K562 (cell line): ENCODE results near the gene ARHGAP35. TPM values are rescaled to one million over a fixed set of nuclear protein-coding genes. Genes with fewer than 3 reads are reported as not detected.

Experiments
- CTBP1 ChIP-seq: fragments of 450-650 bp; IDR thresholded peaks from 2 replicates; pipeline ENCODE4 v1.6.1; 2016; ENCODE audit warnings: borderline replicate concordance
- FOSL1 ChIP-seq: fragments of 200-800 bp; sonication (Bioruptor generic); conservative IDR thresholded peaks from 2 replicates; pipeline ENCODE4 v1.6.1; 2016; ENCODE audit warnings: missing genetic modification characterization, missing compliant biosample characterization
- GATA2 ChIP-seq: sonication (generic); formaldehyde crosslinking; IDR thresholded peaks from 2 replicates; pipeline ENCODE4 v1.4.0; 2020; ENCODE audit warnings: mild to moderate bottlenecking, missing genetic modification reagents
- HCFC1 ChIP-seq: IDR thresholded peaks from 2 replicates; pipeline ENCODE4 v1.6.1; 2012; ENCODE audit warnings: low read depth, low read length, improper control_type of control experiment
- IRF2 ChIP-seq: sonication (generic); formaldehyde crosslinking; IDR thresholded peaks from 2 replicates; pipeline ENCODE4 v1.8.1; 2022; ENCODE audit warnings: mild to moderate bottlenecking, missing genetic modification reagents
- SETDB1 ChIP-seq: IDR thresholded peaks from one replicate; pipeline ENCODE4 v1.6.1; 2012; ENCODE audit warnings: low read length, control low read depth, inconsistent platforms
- SMARCE1 ChIP-seq: fragments of 450-650 bp; IDR thresholded peaks from 2 replicates; pipeline ENCODE4 v1.7.1; 2016; ENCODE audit warnings: mild to moderate bottlenecking
- SREBF2 ChIP-seq: sonication (generic); formaldehyde crosslinking; IDR thresholded peaks from 2 replicates; pipeline ENCODE4 v1.4.0; 2020; ENCODE audit warnings: mild to moderate bottlenecking, missing genetic modification reagents
- U2AF1 ChIP-seq: fragments of 200-400 bp; formaldehyde crosslinking; optimal IDR thresholded peaks from 2 replicates; pipeline ENCODE3; 2017; ENCODE audit warnings: mild to moderate bottlenecking, low read depth, low read length, moderate library complexity
- WHSC1 ChIP-seq: IDR thresholded peaks from one replicate; pipeline ENCODE4 v1.6.1; 2012; ENCODE audit warnings: low read length, control low read depth, inconsistent platforms
- ZBTB7A ChIP-seq: IDR thresholded peaks from 2 replicates; pipeline ENCODE4 v1.6.1; 2011; ENCODE audit warnings: low read depth, mild to moderate bottlenecking, low read length, moderate library complexity, borderline replicate concordance; ENCODE audit not compliant: control insufficient read depth
- ZFP1 ChIP-seq: fragments of 450-650 bp; formaldehyde crosslinking; IDR thresholded peaks from 2 replicates; pipeline ENCODE4 v1.4.0; 2020; ENCODE audit warnings: mild to moderate bottlenecking, mixed read lengths
- ZNF133 ChIP-seq: fragments of 250-450 bp; sonication (Bioruptor Pico); IDR thresholded peaks from 2 replicates; pipeline ENCODE4 v1.4.0; 2020; ENCODE audit warnings: mild to moderate bottlenecking
- ZNF134 ChIP-seq: fragments of 250-450 bp; sonication (Bioruptor Pico); conservative IDR thresholded peaks from 2 replicates; pipeline ENCODE4 v1.4.0; 2020
- ZNF232 ChIP-seq: sonication (generic); formaldehyde crosslinking; IDR thresholded peaks from 2 replicates; pipeline ENCODE4 v1.8.0; 2022; ENCODE audit warnings: mild to moderate bottlenecking, missing genetic modification reagents
- ZNF311 ChIP-seq: fragments of 250-450 bp; sonication (Bioruptor Pico); IDR thresholded peaks from 2 replicates; pipeline ENCODE4 v1.4.0; 2020; ENCODE audit warnings: mild to moderate bottlenecking, moderate library complexity
- ZNF57 ChIP-seq: fragments of 450-650 bp; formaldehyde crosslinking; IDR thresholded peaks from 2 replicates; pipeline ENCODE4 v1.4.0; 2020; ENCODE audit warnings: mild to moderate bottlenecking, moderate library complexity
- polyA plus RNA-seq, 8 experiments: library from polyadenylated mRNA; depleted of rRNA in 4 of 8; stranded (reverse) in 5 of 8; unstranded in 3 of 8; fragments of >200 nt; fragmentation: Nextera tagmentation in 2 of 8; fragmentation: Illumina TruSeq in 1 of 8; extraction: Ambion mirVana in 2 of 8; extraction: Trizol in 1 of 8; gene quantifications; 2 replicates each; pipeline versions ENCODE4 v1.2.1 to v1.2.3, GENCODE V29; 2011 to 2014; ENCODE audit warnings: inconsistent platforms in 1 of 8, missing spikeins in 1 of 8
- total RNA-seq, 7 experiments: library from RNA; depleted of rRNA in 6 of 7; stranded (reverse); fragments of >200 nt in 6 of 7; fragmentation: Illumina TruSeq in 2 of 7; extraction: Trizol in 2 of 7; gene quantifications; 2 replicates each; pipeline versions ENCODE4 v1.2.1 to v1.2.3, GENCODE V29; 2011 to 2021; ENCODE audit warnings: low replicate concordance in 1 of 7
- TF ChIP-seq, protein P1 (sequence below): fragments of 450-650 bp; IDR thresholded peaks from 2 replicates; pipeline ENCODE4 v1.6.1; 2018; ENCODE audit warnings: mild to moderate bottlenecking, low read depth; ENCODE audit not compliant: partially characterized antibody
- TF ChIP-seq, protein P2 (sequence below): IDR thresholded peaks from 2 replicates; pipeline ENCODE4 v1.6.1; 2011; ENCODE audit warnings: borderline replicate concordance, low read depth, mild to moderate bottlenecking, moderate library complexity, low read length; ENCODE audit not compliant: insufficient read depth, poor library complexity, severe bottlenecking
- TF ChIP-seq, protein P3 (sequence below): fragments of 250-450 bp; sonication (Bioruptor Pico); IDR thresholded peaks from 2 replicates; pipeline ENCODE4 v1.4.0; 2020

The ARHGAP35 gene
- total and polyA plus RNA-seq, 9 of the 15 experiments (the other 6 are each of a cell fraction or from before 2014, with no cell fraction given) = 0.27 to 26.4 (median 10.2) TPM

DNA sequence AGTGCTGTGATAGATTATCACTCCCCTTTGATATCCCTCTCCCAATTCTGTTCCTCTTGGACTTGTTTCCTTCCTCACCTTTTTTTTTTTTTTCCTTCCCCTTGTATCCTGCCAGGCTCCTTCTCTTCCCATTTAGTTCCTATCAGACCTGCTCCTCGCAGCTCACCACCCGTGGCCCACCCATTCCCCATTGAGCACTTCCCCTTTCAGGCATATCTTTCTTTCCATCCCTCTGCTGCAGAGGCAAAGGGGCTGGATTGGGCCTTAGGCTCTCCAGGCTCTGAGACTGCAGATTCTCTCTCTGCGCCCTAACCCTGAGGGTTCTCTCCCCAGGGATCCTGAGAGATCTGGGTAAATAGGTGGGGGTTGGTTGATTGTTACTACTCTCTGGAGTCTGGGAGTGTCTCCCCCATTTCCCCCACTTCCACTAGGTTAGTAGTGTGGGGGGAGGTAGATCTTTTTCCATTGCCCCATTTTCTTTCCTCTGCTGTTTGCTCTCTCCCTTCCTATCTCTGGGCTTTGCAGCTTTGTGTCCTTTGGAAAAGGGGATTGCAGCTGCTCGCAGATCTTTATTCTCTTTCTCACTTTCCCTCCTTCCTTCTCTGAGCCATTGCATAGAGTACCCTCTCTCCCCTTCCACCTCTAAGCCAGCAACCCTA, 2.3 kb downstream of the ARHGAP35 start (continued):
- TF ChIP-seq, protein P1, sequence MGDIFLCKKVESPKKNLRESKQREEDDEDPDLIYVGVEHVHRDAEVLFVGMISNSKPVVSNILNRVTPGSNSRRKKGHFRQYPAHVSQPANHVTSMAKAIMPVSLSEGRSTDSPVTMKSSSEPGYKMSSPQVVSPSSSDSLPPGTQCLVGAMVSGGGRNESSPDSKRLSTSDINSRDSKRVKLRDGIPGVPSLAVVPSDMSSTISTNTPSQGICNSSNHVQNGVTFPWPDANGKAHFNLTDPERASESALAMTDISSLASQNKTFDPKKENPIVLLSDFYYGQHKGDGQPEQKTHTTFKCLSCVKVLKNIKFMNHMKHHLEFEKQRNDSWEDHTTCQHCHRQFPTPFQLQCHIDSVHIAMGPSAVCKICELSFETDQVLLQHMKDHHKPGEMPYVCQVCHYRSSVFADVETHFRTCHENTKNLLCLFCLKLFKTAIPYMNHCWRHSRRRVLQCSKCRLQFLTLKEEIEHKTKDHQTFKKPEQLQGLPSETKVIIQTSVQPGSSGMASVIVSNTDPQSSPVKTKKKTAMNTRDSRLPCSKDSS = no peak
- TF ChIP-seq SREBF2 (CRISPR knock-in tag) (no peak), ZFP1 (no peak), FOSL1 (no peak), SETDB1 (no peak), ZBTB7A (peak; percentile 26; the same call in 1 of the 2 replicates), ZNF57 (no peak), IRF2 (no peak), ZNF134 (CRISPR knock-in tag) (no peak), GATA2 (peak; percentile 63), CTBP1 (peak; percentile 67; the same call in 1 of the 2 replicates), ZNF133 (CRISPR knock-in tag) (no peak), WHSC1 (no peak), U2AF1 (no peak), ZNF311 (no peak), HCFC1 (no peak), ZNF232 (CRISPR knock-in tag) (no peak), SMARCE1 (peak; percentile 79; the same call in 1 of the 2 replicates)
- TF ChIP-seq, protein P2, sequence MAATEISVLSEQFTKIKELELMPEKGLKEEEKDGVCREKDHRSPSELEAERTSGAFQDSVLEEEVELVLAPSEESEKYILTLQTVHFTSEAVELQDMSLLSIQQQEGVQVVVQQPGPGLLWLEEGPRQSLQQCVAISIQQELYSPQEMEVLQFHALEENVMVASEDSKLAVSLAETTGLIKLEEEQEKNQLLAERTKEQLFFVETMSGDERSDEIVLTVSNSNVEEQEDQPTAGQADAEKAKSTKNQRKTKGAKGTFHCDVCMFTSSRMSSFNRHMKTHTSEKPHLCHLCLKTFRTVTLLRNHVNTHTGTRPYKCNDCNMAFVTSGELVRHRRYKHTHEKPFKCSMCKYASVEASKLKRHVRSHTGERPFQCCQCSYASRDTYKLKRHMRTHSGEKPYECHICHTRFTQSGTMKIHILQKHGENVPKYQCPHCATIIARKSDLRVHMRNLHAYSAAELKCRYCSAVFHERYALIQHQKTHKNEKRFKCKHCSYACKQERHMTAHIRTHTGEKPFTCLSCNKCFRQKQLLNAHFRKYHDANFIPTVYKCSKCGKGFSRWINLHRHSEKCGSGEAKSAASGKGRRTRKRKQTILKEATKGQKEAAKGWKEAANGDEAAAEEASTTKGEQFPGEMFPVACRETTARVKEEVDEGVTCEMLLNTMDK = no peak
- TF ChIP-seq, protein P3, sequence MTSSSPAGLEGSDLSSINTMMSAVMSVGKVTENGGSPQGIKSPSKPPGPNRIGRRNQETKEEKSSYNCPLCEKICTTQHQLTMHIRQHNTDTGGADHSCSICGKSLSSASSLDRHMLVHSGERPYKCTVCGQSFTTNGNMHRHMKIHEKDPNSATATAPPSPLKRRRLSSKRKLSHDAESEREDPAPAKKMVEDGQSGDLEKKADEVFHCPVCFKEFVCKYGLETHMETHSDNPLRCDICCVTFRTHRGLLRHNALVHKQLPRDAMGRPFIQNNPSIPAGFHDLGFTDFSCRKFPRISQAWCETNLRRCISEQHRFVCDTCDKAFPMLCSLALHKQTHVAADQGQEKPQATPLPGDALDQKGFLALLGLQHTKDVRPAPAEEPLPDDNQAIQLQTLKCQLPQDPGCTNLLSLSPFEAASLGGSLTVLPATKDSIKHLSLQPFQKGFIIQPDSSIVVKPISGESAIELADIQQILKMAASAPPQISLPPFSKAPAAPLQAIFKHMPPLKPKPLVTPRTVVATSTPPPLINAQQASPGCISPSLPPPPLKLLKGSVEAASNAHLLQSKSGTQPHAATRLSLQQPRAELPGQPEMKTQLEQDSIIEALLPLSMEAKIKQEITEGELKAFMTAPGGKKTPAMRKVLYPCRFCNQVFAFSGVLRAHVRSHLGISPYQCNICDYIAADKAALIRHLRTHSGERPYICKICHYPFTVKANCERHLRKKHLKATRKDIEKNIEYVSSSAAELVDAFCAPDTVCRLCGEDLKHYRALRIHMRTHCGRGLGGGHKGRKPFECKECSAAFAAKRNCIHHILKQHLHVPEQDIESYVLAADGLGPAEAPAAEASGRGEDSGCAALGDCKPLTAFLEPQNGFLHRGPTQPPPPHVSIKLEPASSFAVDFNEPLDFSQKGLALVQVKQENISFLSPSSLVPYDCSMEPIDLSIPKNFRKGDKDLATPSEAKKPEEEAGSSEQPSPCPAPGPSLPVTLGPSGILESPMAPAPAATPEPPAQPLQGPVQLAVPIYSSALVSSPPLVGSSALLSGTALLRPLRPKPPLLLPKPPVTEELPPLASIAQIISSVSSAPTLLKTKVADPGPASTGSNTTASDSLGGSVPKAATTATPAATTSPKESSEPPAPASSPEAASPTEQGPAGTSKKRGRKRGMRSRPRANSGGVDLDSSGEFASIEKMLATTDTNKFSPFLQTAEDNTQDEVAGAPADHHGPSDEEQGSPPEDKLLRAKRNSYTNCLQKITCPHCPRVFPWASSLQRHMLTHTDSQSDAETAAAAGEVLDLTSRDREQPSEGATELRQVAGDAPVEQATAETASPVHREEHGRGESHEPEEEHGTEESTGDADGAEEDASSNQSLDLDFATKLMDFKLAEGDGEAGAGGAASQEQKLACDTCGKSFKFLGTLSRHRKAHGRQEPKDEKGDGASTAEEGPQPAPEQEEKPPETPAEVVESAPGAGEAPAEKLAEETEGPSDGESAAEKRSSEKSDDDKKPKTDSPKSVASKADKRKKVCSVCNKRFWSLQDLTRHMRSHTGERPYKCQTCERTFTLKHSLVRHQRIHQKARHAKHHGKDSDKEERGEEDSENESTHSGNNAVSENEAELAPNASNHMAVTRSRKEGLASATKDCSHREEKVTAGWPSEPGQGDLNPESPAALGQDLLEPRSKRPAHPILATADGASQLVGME (CRISPR knock-in tag) = no peak
